HCT116 (cell line): Measurements from ENCODE around the gene TRIM9.

ENCODE experiments used
- CTCF ChIP-seq, 3 experiments: fragments of 200-600 bp in 1 of 3; sonication (generic) in 1 of 3; IDR thresholded peaks in 2 of 3; conservative IDR thresholded peaks in 1 of 3; 2 replicates each; pipeline ENCODE4 v1.5.1; 2012 to 2017; ENCODE audit warnings: low read depth in 2 of 3, low read length in 2 of 3, antibody characterized with exemption in 1 of 3, borderline replicate concordance in 1 of 3, control low read depth in 1 of 3, mild to moderate bottlenecking in 1 of 3, mixed read lengths in 1 of 3, mixed run types in 1 of 3, moderate library complexity in 1 of 3; ENCODE audit not compliant: insufficient read depth in 1 of 3
- POLR2A ChIP-seq: IDR thresholded peaks from 2 replicates; pipeline ENCODE4 v1.7.0; 2011; ENCODE audit warnings: borderline replicate concordance; ENCODE audit not compliant: insufficient read depth, insufficient read length; ENCODE audit errors: extremely low read depth
- ZBTB33 ChIP-seq: IDR thresholded peaks from 2 replicates; pipeline ENCODE4 v1.6.1; 2011; ENCODE audit warnings: mild to moderate bottlenecking, low read length, moderate library complexity; ENCODE audit not compliant: insufficient replicate concordance; ENCODE audit errors: extremely low read depth

GRCh38 chr14:51004352-51004800 lies 90.5 kb downstream of the TRIM9 start:
- TF ChIP-seq ZBTB33, result no peak
- no peak for TF ChIP-seq POLR2A
- TF ChIP-seq CTCF (IDR thresholded peaks at IDR 0.05 in 2 of 3, conservative IDR thresholded peaks at IDR 0.05 in 1 of 3; ENCODE audit: borderline replicate concordance in 1 of 3, insufficient read depth in 1 of 3, low read depth in 2 of 3, low read length in 2 of 3), result no peak
